HepG2 (cell line): ENCODE measurements around the gene KIF23. TPM values are rescaled to one million over a fixed set of nuclear protein-coding genes. Genes with fewer than 3 reads are reported as not detected.

Experiments used
- ATAC-seq: fragments of 200-7000 bp; cut with Tn5 transposase; 3 replicates; pipeline ENCODE4 v1.9.1; 2020; ENCODE audit warnings: mild to moderate bottlenecking, moderate library complexity
- BruUV-seq: library from RNA; stranded (reverse); fragments of 400-500 nt; replicated peaks from 2 replicates; lab custom pipeline; 2021; lab: Mats Ljungman, UMichigan
- CTCF ChIA-PET: fragments of 300-600 bp; formaldehyde crosslinking; extraction: SDS; loops from one replicate; lab custom pipeline; 2021; ENCODE audit warnings: low total read pairs, inconsistent platforms, low intra/inter-chr PET ratio; lab: Yijun Ruan, JAX
- POLR2A ChIA-PET: fragments of 350-600 bp; sonication (Branson Sonifier 250); formaldehyde crosslinking; loops from one replicate; lab custom pipeline; 2020; ENCODE audit warnings: antibody characterized with exemption, inconsistent platforms; lab: Yijun Ruan, JAX
- DNase-seq: peaks from one replicate; pipeline ENCODE4 v3.0.0-alpha.2; 2015; ENCODE audit warnings: low spot score
- FAIRE-seq: peaks from 3 replicates; lab custom pipeline; 2011; peaks lifted over from hg19 to GRCh38; lab: Jason Lieb, UNC
- H2AFZ ChIP-seq: one replicate; pipeline ENCODE4 v1.6.1; 2011; ENCODE audit warnings: low read length, inconsistent platforms
- H3K27ac ChIP-seq: fragments of 300-600 bp; 3 replicates; pipeline ENCODE4 v1.8.0; 2011; ENCODE audit warnings: mixed run types, mild to moderate bottlenecking, mixed read lengths, low read length, inconsistent platforms; ENCODE audit not compliant: insufficient read depth; ENCODE audit errors: extremely low read length
- H3K27me3 ChIP-seq, 2 experiments: fragments of 200-600 bp in 1 of 2; 2 replicates in 1 of 2; 3 replicates in 1 of 2; pipeline versions ENCODE4 v1.6.0 to v1.8.0; 2011; ENCODE audit warnings: low read length in 2 of 2, mild to moderate bottlenecking in 2 of 2, moderate library complexity in 2 of 2, inconsistent platforms in 1 of 2; ENCODE audit not compliant: insufficient read depth in 2 of 2, control insufficient read depth in 1 of 2
- H3K36me3 ChIP-seq, 2 experiments: fragments of 200-600 bp in 1 of 2; replicated peaks in 1 of 2; 2 replicates in 1 of 2; 3 replicates in 1 of 2; pipeline versions ENCODE4 v1.5.1 to v1.8.0; 2011; ENCODE audit warnings: low read length in 2 of 2, inconsistent platforms in 1 of 2; ENCODE audit not compliant: insufficient read depth in 2 of 2, control insufficient read depth in 1 of 2
- H3K4me1 ChIP-seq: 2 replicates; pipeline ENCODE4 v1.5.1; 2012; ENCODE audit warnings: low read length, inconsistent platforms; ENCODE audit not compliant: insufficient read depth
- H3K4me2 ChIP-seq: 2 replicates; pipeline ENCODE4 v1.6.0; 2011; ENCODE audit warnings: low read depth, low read length, inconsistent platforms
- H3K4me3 ChIP-seq, 3 experiments: fragments of 200-600 bp in 1 of 3; sonication (generic), shearing (Covaris generic) in 1 of 3; replicated peaks in 1 of 3; 2 replicates each; pipeline ENCODE4 v1.5.1; 2011 to 2016; ENCODE audit warnings: low read length in 3 of 3, inconsistent platforms in 2 of 3, low read depth in 2 of 3, mild to moderate bottlenecking in 2 of 3, control low read depth in 1 of 3, mixed read lengths in 1 of 3; ENCODE audit not compliant: insufficient read depth in 1 of 3
- H3K79me2 ChIP-seq: one replicate; pipeline ENCODE4 v1.6.1; 2011; ENCODE audit warnings: low read length, inconsistent platforms; ENCODE audit not compliant: insufficient read depth
- H3K9ac ChIP-seq: 2 replicates; pipeline ENCODE4 v1.6.0; 2011; ENCODE audit warnings: mild to moderate bottlenecking, low read depth, low read length, inconsistent platforms; ENCODE audit not compliant: insufficient read depth
- H3K9me3 ChIP-seq: 2 replicates; pipeline ENCODE4 v1.5.1; 2012; ENCODE audit warnings: mild to moderate bottlenecking, low read length
- H4K20me1 ChIP-seq: 2 replicates; pipeline ENCODE4 v1.6.0; 2011; ENCODE audit warnings: inconsistent platforms, mild to moderate bottlenecking, low read length, moderate library complexity; ENCODE audit not compliant: insufficient read depth
- MTERF4 ChIP-seq: sonication (generic); formaldehyde crosslinking; IDR thresholded peaks from 2 replicates; pipeline ENCODE4 v1.8.0; 2023; ENCODE audit warnings: mild to moderate bottlenecking, missing genetic modification reagents
- NR2F2 ChIP-seq: IDR thresholded peaks from 2 replicates; pipeline ENCODE4 v1.6.1; 2012; ENCODE audit warnings: low read depth, inconsistent platforms, borderline replicate concordance
- SMAD1 ChIP-seq: sonication (generic); formaldehyde crosslinking; IDR thresholded peaks from 2 replicates; pipeline ENCODE4 v1.4.0; 2020; ENCODE audit warnings: missing genetic modification reagents, low read depth, mild to moderate bottlenecking, borderline replicate concordance
- ZBED4 ChIP-seq: sonication (generic); formaldehyde crosslinking; IDR thresholded peaks from 2 replicates; pipeline ENCODE4 v1.4.0; 2020; ENCODE audit warnings: missing genetic modification reagents, borderline replicate concordance
- ZNF143 ChIP-seq: sonication (generic); formaldehyde crosslinking; IDR thresholded peaks from 2 replicates; pipeline ENCODE4 v1.4.0; 2020; ENCODE audit warnings: missing genetic modification reagents
- ZNF276 ChIP-seq: sonication (generic); formaldehyde crosslinking; IDR thresholded peaks from 2 replicates; pipeline ENCODE4 v1.4.0; 2020; ENCODE audit warnings: mild to moderate bottlenecking, low read depth, missing genetic modification reagents
- ZNF550 ChIP-seq: sonication (generic); formaldehyde crosslinking; IDR thresholded peaks from 2 replicates; pipeline ENCODE4 v1.4.0; 2020; ENCODE audit warnings: mild to moderate bottlenecking, missing genetic modification reagents, borderline replicate concordance
- ZNF687 ChIP-seq: sonication (generic); formaldehyde crosslinking; IDR thresholded peaks from 2 replicates; pipeline ENCODE4 v1.5.1; 2020; ENCODE audit warnings: mild to moderate bottlenecking, missing genetic modification reagents, moderate library complexity
- ZNF790 ChIP-seq: sonication (generic); formaldehyde crosslinking; IDR thresholded peaks from 2 replicates; pipeline ENCODE4 v1.8.0; 2022; ENCODE audit warnings: missing genetic modification reagents, mild to moderate bottlenecking, borderline replicate concordance
- ZNF792 ChIP-seq: IDR thresholded peaks from 2 replicates; pipeline ENCODE4 v1.6.1; 2016
- WGBS: methylation state at CpG from one replicate; pipeline ENCODE4 v1.1.6; 2017; ENCODE audit warnings: low lambda C conversion rate; 5-methylcytosine and 5-hydroxymethylcytosine counted together
- in situ Hi-C: cut with HindIII; loops from 2 replicates; pipeline ENCODE4 v1.10.0; 2017; ENCODE audit warnings: low pct_unique_long_range_greater_than_20kb; ENCODE audit not compliant: extremely low pct_ligation_motif_present
- intact Hi-C: fragments of 100-400 bp; cut with micrococcal nuclease; formaldehyde crosslinking; loops from one replicate; pipeline ENCODE4 v1.10.0; 2022; ENCODE audit not compliant: unreplicated experiment
- polyA plus RNA-seq, 8 experiments: library from polyadenylated mRNA; depleted of rRNA in 3 of 8; stranded (reverse) in 7 of 8; unstranded in 1 of 8; fragments of >200 nt; fragmentation: Illumina TruSeq in 4 of 8; extraction: Trizol in 4 of 8; gene quantifications; 2 replicates each; pipeline versions ENCODE4 v1.2.1 to v1.2.3, GENCODE V29; 2011 to 2016; ENCODE audit warnings: low read depth in 4 of 8, missing spikeins in 1 of 8, mixed read lengths in 1 of 8; ENCODE audit not compliant: insufficient read depth in 1 of 8
- total RNA-seq, 5 experiments: library from RNA; depleted of rRNA; stranded (reverse); fragments of >200 nt; fragmentation: Illumina TruSeq; extraction: Trizol; gene quantifications; 2 replicates each; pipeline ENCODE4 v1.2.3, GENCODE V29; 2016; ENCODE audit warnings: low read depth in 1 of 5

Gene KIF23
- total and polyA plus RNA-seq, 2 of the 13 experiments (the other 11 are each of a cell fraction or from before 2014, with no cell fraction given) = 11.3 to 38.1 TPM

GRCh38 chr15:69484837-69485236 lies 70.7 kb downstream of the KIF23 start:
- Histone ChIP-seq H3K36me3 (no peaks in the 10 kb centered on the region), H2AFZ (no peak overlapping the region), H3K27me3 (peaks cover 0 to 60% of the 10 kb centered on the region in 2 experiments; a peak in 3 of 5 replicates), H3K4me2 (no peak overlapping the region), H3K79me2 (no peaks in the 10 kb centered on the region), H3K27ac (no peak overlapping the region), H4K20me1 (0 out of 2 replicates have a peak, but pooled peaks cover 6% of the 10 kb centered on the region), H3K4me1 (no peaks in the 10 kb centered on the region), H3K4me3 (no peak overlapping the region), H3K9ac (no peak overlapping the region), H3K9me3 (no peaks in the 10 kb centered on the region)
- in situ Hi-C loops (no loop called here), intact Hi-C loops (no loop called here)
- FAIRE-seq (no peak), DNase-seq (no peak), ATAC-seq (no peak)
- ChIA-PET CTCF (no interaction called here), POLR2A (no interaction called here)
- 0% methylated on average over 5 of the region's 6 CpGs for WGBS
- no TSS peak for BruUV-seq
- TF ChIP-seq NR2F2 (no peak), SMAD1 (no peak), ZNF792 (CRISPR knock-in tag) (no peak), ZNF790 (CRISPR knock-in tag) (no peak), MTERF4 (CRISPR knock-in tag) (no peak), ZNF143 (CRISPR knock-in tag) (no peak), ZNF550 (CRISPR knock-in tag) (no peak), ZNF276 (CRISPR knock-in tag) (no peak), ZBED4 (CRISPR knock-in tag) (no peak), ZNF687 (CRISPR knock-in tag) (no peak)
